ENCODE data around the gene ZFAND2B. TPM values are rescaled to one million over a fixed set of nuclear protein-coding genes. Genes with fewer than 3 reads are reported as not detected.

The ZFAND2B gene
- total RNA-seq, 6 donors from 2014 or later: 38.7 to 59.7 (median 43.3) TPM

- TF ChIP-seq POLR2A (IDR thresholded peaks at IDR 0.05) (no peak), POLR2AphosphoS5 (IDR thresholded peaks at IDR 0.05) (no peak), EP300 (IDR thresholded peaks at IDR 0.05) (no peak)
- TF ChIP-seq, protein P1, sequence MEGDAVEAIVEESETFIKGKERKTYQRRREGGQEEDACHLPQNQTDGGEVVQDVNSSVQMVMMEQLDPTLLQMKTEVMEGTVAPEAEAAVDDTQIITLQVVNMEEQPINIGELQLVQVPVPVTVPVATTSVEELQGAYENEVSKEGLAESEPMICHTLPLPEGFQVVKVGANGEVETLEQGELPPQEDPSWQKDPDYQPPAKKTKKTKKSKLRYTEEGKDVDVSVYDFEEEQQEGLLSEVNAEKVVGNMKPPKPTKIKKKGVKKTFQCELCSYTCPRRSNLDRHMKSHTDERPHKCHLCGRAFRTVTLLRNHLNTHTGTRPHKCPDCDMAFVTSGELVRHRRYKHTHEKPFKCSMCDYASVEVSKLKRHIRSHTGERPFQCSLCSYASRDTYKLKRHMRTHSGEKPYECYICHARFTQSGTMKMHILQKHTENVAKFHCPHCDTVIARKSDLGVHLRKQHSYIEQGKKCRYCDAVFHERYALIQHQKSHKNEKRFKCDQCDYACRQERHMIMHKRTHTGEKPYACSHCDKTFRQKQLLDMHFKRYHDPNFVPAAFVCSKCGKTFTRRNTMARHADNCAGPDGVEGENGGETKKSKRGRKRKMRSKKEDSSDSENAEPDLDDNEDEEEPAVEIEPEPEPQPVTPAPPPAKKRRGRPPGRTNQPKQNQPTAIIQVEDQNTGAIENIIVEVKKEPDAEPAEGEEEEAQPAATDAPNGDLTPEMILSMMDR (IDR thresholded peaks at IDR 0.05): no peak
- no peak for ATAC-seq (ENCODE audit: low FRiP score in 2 of 2)
- Histone ChIP-seq H3K9me3 (no peaks in the 10 kb centered on the region), H3K4me1 (peaks cover 12 to 17% (median 13%) of the 10 kb centered on the region in 4 donors), H3K27ac (peak overlapping the region in 1 of 4 donors; percentile 47), H3K4me3 (no peak overlapping the region), H3K36me3 (peaks cover 22 to 55% (median 44%) of the 10 kb centered on the region in 4 donors), H3K27me3 (no peaks in the 10 kb centered on the region)
- no peak for DNase-seq
- WGBS, 2 donors: 93% methylated on average over 6 of the region's 6 CpGs
Measured at GRCh38 chr2:219181531-219181930, 25.1 kb upstream of the ZFAND2B start.

DNA sequence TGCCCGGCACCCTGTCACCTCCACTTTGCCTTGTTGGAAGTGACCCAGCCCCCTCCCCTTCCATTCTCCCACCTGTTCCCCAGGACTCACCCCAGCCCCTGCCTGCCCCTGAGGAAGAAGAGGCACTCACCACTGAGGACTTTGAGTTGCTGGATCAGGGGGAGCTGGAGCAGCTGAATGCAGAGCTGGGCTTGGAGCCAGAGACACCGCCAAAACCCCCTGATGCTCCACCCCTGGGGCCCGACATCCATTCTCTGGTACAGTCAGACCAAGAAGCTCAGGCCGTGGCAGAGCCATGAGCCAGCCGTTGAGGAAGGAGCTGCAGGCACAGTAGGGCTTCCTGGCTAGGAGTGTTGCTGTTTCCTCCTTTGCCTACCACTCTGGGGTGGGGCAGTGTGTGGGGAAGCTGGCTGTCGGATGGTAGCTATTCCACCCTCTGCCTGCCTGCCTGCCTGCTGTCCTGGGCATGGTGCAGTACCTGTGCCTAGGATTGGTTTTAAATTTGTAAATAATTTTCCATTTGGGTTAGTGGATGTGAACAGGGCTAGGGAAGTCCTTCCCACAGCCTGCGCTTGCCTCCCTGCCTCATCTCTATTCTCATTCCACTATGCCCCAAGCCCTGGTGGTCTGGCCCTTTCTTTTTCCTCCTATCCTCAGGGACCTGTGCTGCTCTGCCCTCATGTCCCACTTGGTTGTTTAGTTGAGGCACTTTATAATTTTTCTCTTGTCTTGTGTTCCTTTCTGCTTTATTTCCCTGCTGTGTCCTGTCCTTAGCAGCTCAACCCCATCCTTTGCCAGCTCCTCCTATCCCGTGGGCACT lies 24.0 kb upstream of the ZFAND2B start:
- Histone ChIP-seq H3K4me1 (peaks cover 12 to 17% (median 13%) of the 10 kb centered on the region in 4 donors), H3K27me3 (no peaks in the 10 kb centered on the region), H3K27ac (peak overlapping the region in 1 of 4 donors; percentile 47), H3K4me3 (no peak overlapping the region), H3K36me3 (peaks cover 22 to 55% (median 44%) of the 10 kb centered on the region in 4 donors), H3K9me3 (no peaks in the 10 kb centered on the region)
- WGBS, 2 donors: 65 to 69% methylated on average over 5 to 8 of the region's 8 CpGs
- TF ChIP-seq, protein P1 (IDR thresholded peaks at IDR 0.05): no peak
- no peak for TF ChIP-seq POLR2A (IDR thresholded peaks at IDR 0.05)
- no peak for TF ChIP-seq POLR2AphosphoS5 (IDR thresholded peaks at IDR 0.05)
- no peak for TF ChIP-seq EP300 (IDR thresholded peaks at IDR 0.05)
- ATAC-seq (ENCODE audit: low FRiP score in 2 of 2) (peak in 1 of 2 donors; percentile 38), DNase-seq (peak in 1 of 2 donors; percentile 51)

GRCh38 chr2:219183151-219183772 lies 23.3 kb upstream of the ZFAND2B start:
- no peak for TF ChIP-seq EP300 (IDR thresholded peaks at IDR 0.05)
- TF ChIP-seq POLR2A (IDR thresholded peaks at IDR 0.05): no peak
- TF ChIP-seq, protein P1 (IDR thresholded peaks at IDR 0.05): no peak
- no peak for TF ChIP-seq POLR2AphosphoS5 (IDR thresholded peaks at IDR 0.05)
- Histone ChIP-seq H3K36me3 (peaks cover 22 to 55% (median 44%) of the 10 kb centered on the region in 4 donors), H3K27ac (no peak overlapping the region), H3K9me3 (no peaks in the 10 kb centered on the region), H3K27me3 (no peaks in the 10 kb centered on the region), H3K4me1 (peaks cover 12 to 17% (median 13%) of the 10 kb centered on the region in 4 donors), H3K4me3 (no peak overlapping the region)
- DNase-seq (no peak), ATAC-seq (ENCODE audit: low FRiP score in 2 of 2) (no peak)
- 92 to 94% methylated on average over 4 to 6 of the region's 6 CpGs for WGBS, 2 donors

DNA sequence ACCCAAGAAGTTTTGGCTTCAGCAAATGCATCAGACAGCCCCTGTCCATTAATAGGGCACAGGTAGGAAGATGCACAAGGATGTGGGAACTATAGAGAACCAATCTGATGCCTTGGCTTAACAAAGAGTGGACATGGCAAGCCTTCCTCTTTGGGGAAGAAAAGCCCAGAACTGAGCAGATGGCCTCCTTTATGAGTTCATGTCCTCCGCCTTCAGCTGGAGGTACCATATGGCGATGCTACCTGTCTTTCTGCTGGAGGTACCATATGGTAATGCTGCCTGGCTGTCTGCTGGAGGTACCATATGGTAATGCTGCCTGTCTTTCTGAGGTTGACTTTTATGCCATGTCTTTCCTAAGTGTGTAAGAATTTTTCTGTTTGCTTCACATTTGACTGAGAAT lies 22.5 kb upstream of the ZFAND2B start:
- Histone ChIP-seq H3K9me3 (no peaks in the 10 kb centered on the region), H3K27me3 (no peaks in the 10 kb centered on the region), H3K4me3 (no peak overlapping the region), H3K36me3 (peaks cover 22 to 55% (median 44%) of the 10 kb centered on the region in 4 donors), H3K27ac (no peak overlapping the region), H3K4me1 (peaks cover 5 to 10% (median 7%) of the 10 kb centered on the region in 4 donors)
- DNase-seq (no peak), ATAC-seq (ENCODE audit: low FRiP score in 2 of 2) (no peak)
- WGBS, 2 donors: 88 to 96% methylated on average over 2 of the region's 2 CpGs
- TF ChIP-seq POLR2A (IDR thresholded peaks at IDR 0.05) (no peak), POLR2AphosphoS5 (IDR thresholded peaks at IDR 0.05) (no peak), EP300 (IDR thresholded peaks at IDR 0.05) (no peak)
- TF ChIP-seq, protein P1 (IDR thresholded peaks at IDR 0.05): no peak

Measured in upper lobe of left lung (tissue), 6 donors.